HG02938 (cell line): ENCODE measurements around the gene ZNF649.

Experiments used
- ATAC-seq: cut with Tn5 transposase; IDR thresholded peaks from one replicate; pipeline ENCODE4 v1.9.1; 2021; ENCODE audit warnings: mild to moderate bottlenecking, moderate library complexity; ENCODE audit not compliant: unreplicated experiment

ZNF649 gene

GRCh38 chr19:51889934-51890333 is 14.9 kb downstream of the ZNF649 start:
- no peak for ATAC-seq

- no peak for ATAC-seq
Measured at GRCh38 chr19:51887522-51888498, 17.0 kb downstream of the ZNF649 start, which contains the start of gene ZNF577. Gene ZNF577, minus strand, starts transcription at chr19:51887951. Its CDS starts 7,569 bp downstream, at chr19:51880382.

DNA sequence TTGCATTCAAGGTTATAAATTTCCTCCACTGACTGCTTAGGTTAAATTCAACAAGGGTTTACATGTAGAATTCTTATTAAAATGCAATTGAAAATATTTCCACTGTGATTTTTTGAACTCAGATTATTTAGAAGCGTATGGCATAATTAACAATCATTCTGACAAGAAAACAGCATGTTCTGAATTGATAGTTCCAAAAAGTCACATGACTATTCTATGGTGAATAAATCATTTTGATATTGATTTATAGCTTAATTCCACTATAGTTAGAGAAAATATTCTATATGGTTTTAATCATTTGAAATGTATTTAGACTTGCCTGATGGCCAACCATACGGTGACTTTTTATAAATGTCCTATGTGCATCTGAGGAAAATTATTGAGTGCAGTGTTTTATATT is 20.1 kb downstream of the ZNF649 start:
- ATAC-seq = no peak

DNA sequence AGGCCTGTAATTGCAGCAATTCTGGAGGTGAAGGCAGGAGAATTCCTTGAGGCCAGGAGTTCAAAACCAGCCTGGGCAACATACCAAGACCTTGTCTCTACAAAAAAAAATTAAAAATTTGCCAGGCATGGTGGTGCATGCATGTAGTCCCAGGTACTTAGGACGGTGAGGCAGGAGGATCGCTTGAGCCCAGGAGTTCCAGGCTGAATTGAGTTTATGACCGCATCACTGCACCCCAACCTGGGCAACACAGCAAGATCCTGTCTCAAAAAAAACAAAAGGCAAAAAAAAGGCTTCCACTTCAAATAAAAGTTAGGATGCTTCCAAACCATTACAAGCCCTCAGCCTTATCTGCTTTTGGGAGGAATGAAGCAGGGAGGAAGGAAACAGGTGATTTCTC is 22.3 kb downstream of the ZNF649 start:
- no peak for ATAC-seq

DNA sequence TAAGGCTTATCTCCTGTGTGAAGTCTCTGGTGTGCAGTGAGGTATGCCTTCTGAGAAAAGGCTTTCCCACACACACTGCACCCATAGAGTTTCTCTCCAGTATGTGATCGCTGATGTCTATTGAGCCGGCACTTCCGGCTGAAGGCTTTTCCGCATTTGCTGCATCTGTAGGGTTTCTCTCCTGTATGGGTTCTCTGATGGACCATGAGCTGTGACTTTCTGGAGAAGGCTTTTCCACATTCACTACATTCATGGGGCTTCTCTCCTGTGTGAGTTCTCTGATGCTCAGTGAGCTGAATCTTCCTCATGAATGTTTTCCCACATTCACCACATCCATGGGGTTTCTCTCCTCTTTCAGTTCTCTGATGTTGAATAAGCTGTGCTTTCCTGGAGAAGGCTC is 31.7 kb downstream of the ZNF649 start:
- ATAC-seq = no peak

DNA sequence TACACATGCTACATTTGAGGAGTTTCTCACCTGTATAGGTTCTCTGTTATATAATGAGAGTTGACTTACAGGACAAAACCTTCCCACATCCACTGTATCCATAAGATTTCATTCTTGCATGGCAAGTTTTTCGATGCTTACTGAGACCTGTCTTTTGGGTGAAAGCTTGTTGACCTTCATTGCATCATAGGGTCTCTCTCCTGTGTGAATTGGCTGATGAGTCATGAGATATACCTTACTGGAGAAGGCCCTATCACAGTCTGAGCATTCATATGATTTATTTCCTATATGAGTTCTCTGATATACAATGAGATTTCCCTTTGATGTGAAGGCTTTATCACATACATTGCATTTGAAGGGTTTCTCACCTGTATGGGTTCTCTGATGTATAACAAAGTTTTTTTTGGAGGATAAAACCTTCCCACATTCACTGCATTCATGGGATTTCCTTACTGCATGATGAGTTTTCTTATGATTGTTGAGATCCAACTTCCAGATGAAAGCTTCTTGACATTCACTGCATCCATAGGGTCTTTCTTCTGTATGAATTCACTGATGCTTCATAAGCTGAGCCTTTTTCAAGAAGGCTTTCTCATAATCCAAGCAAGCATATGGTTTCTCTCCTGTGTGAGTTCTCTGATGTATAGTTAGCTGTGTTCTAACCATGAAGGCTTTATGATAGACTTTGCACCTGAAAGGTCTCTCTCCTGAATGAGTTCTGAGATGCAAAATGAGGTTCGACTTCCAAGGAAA is 42.8 kb downstream of the ZNF649 start:
- no peak for ATAC-seq
